ENCODE results near the gene CPNE7. TPM values are rescaled to one million over a fixed set of nuclear protein-coding genes. Genes with fewer than 3 reads are reported as not detected.

Gene CPNE7
- total and polyA plus RNA-seq, 2 of the 4 experiments (the other 2 are of a cell fraction), result 5.4 to 17.4 TPM

DNA sequence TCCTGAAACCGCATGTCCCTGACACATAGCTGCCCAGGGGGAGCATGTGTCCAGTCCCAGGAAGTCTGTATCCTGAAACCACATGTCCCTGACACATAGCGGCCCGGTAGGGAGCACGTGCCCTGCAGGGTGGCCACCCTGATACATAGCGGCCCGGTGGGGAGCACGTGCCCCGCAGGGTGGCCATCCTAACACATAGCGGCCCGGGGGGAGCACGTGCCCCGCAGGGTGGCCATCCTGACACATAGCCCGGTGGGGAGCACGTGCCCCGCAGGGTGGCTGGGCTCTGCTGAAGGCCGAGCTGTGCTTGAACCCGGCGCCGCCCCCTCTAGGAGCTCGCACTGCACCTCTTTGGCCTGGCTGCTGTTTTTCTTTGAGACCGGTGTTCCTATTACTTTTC lies 33.8 kb upstream of the CPNE7 start:
- H4K5ac ChIP-seq (ENCODE audit: low read depth, low read length), result no peak overlapping the region
- no peak overlapping the region for H3K9ac ChIP-seq (ENCODE audit: low read depth, low read length)
- no peak overlapping the region for H3K4me2 ChIP-seq (ENCODE audit: low read depth, low read length)
- no peak overlapping the region for H2AK9ac ChIP-seq (replicated peaks; ENCODE audit: low read depth, low read length, poor library complexity)
- peaks cover 12% of the 10 kb centered on the region for H4K20me1 ChIP-seq (ENCODE audit: insufficient read depth, low read length)
- H3K14ac ChIP-seq (replicated peaks; ENCODE audit: low read depth, low read length), result no peak overlapping the region
- peaks cover 58% of the 10 kb centered on the region for H3K36me3 ChIP-seq (ENCODE audit: control insufficient read depth, insufficient read depth, low read length)
- H2BK20ac ChIP-seq (ENCODE audit: low read depth, low read length), result no peak overlapping the region
- H2BK120ac ChIP-seq (ENCODE audit: low read depth, low read length), result no peak overlapping the region
- H3K4me3 ChIP-seq (ENCODE audit: insufficient read depth, low read depth, low read length), result no peak overlapping the region
- no peaks in the 10 kb centered on the region for H3K9me1 ChIP-seq (ENCODE audit: insufficient read depth, low read length)
- WGBS, 2 experiments (ENCODE audit: extremely low coverage in 2 of 2, insufficient read length in 1 of 2), result 97% methylated on average over 13 of the region's 21 CpGs; no CpG with 5 or more reads in 1 of the 2 experiments
- TF ChIP-seq RAD21 (IDR thresholded peaks at IDR 0.05; ENCODE audit: low read length) (no peak), CEBPB (IDR thresholded peaks at IDR 0.05; ENCODE audit: low read depth, low read length) (no peak), CHD1 (IDR thresholded peaks at IDR 0.05; ENCODE audit: low read depth, low read length) (no peak), RFX5 (IDR thresholded peaks at IDR 0.05; ENCODE audit: low read depth, low read length) (no peak), NFE2L2 (IDR thresholded peaks at IDR 0.05; ENCODE audit: low read depth, low read length) (no peak), BHLHE40 (IDR thresholded peaks at IDR 0.05; ENCODE audit: low read depth, low read length) (no peak), FOS (IDR thresholded peaks at IDR 0.05; ENCODE audit: low read depth, low read length) (no peak), MXI1 (IDR thresholded peaks at IDR 0.05; ENCODE audit: borderline replicate concordance, low read depth, low read length) (no peak), POLR2A (IDR thresholded peaks at IDR 0.05; ENCODE audit: low read depth, low read length) (no peak), SMC3 (IDR thresholded peaks at IDR 0.05; ENCODE audit: low read depth, low read length) (no peak), RCOR1 (IDR thresholded peaks at IDR 0.05; ENCODE audit: insufficient replicate concordance, low read length) (no peak), MAFK (IDR thresholded peaks at IDR 0.05; ENCODE audit: low read depth, low read length) (no peak), MAZ (IDR thresholded peaks at IDR 0.05; ENCODE audit: borderline replicate concordance, low read depth, low read length) (no peak), ELK1 (IDR thresholded peaks at IDR 0.05; ENCODE audit: borderline replicate concordance, low read depth, low read length) (no peak)
- TF ChIP-seq, protein P1, sequence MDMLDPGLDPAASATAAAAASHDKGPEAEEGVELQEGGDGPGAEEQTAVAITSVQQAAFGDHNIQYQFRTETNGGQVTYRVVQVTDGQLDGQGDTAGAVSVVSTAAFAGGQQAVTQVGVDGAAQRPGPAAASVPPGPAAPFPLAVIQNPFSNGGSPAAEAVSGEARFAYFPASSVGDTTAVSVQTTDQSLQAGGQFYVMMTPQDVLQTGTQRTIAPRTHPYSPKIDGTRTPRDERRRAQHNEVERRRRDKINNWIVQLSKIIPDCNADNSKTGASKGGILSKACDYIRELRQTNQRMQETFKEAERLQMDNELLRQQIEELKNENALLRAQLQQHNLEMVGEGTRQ (IDR thresholded peaks at IDR 0.05; ENCODE audit: low read depth, low read length), result no peak
- TF ChIP-seq, protein P2, sequence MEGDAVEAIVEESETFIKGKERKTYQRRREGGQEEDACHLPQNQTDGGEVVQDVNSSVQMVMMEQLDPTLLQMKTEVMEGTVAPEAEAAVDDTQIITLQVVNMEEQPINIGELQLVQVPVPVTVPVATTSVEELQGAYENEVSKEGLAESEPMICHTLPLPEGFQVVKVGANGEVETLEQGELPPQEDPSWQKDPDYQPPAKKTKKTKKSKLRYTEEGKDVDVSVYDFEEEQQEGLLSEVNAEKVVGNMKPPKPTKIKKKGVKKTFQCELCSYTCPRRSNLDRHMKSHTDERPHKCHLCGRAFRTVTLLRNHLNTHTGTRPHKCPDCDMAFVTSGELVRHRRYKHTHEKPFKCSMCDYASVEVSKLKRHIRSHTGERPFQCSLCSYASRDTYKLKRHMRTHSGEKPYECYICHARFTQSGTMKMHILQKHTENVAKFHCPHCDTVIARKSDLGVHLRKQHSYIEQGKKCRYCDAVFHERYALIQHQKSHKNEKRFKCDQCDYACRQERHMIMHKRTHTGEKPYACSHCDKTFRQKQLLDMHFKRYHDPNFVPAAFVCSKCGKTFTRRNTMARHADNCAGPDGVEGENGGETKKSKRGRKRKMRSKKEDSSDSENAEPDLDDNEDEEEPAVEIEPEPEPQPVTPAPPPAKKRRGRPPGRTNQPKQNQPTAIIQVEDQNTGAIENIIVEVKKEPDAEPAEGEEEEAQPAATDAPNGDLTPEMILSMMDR (conservative IDR thresholded peaks at IDR 0.05; ENCODE audit: low read depth, low read length), result no peak
- H3K4me1 ChIP-seq (ENCODE audit: control insufficient read depth, insufficient read depth, low read length), result no peaks in the 10 kb centered on the region
- H2BK15ac ChIP-seq (ENCODE audit: low read depth, low read length), result no peak overlapping the region
- H4K8ac ChIP-seq (ENCODE audit: low read depth in 2 of 2, low read length in 2 of 2), result no peak overlapping the region
- no peak overlapping the region for H3K56ac ChIP-seq (ENCODE audit: extremely low read depth, insufficient read depth, low read length)
- no peak for DNase-seq
- intact Hi-C loops (cut with micrococcal nuclease), result no loop called here
- H4K91ac ChIP-seq (ENCODE audit: insufficient read depth, low read depth, low read length), result no peak overlapping the region
- H3K18ac ChIP-seq (ENCODE audit: low read depth, low read length), result no peak overlapping the region
- POLR2A ChIA-PET (ENCODE audit: unreplicated experiment), result no interaction called here
- no peak overlapping the region for H3K23ac ChIP-seq (ENCODE audit: low read depth, low read length)
- no peak overlapping the region for H3K4ac ChIP-seq (ENCODE audit: low read depth, low read length)
- peaks cover 12 to 62% of the 10 kb centered on the region in 2 experiments; a peak in 3 of 4 replicates for H3K79me1 ChIP-seq (ENCODE audit: low read depth in 1 of 2, low read length in 2 of 2)
- no TSS peak for BruUV-seq (replicated peaks)
- no peaks in the 10 kb centered on the region for H3K9me3 ChIP-seq (ENCODE audit: control insufficient read depth, insufficient read depth, low read length)
- in situ Hi-C loops (cut with MboI; ENCODE audit: low sequenced_read_pairs), result no loop called here
- no peak overlapping the region for H3K27ac ChIP-seq (ENCODE audit: insufficient read depth, low read length)
- H2AFZ ChIP-seq (replicated peaks; ENCODE audit: low read length, poor library complexity), result no peak overlapping the region
- CTCF ChIA-PET, result no interaction called here
- H2AK5ac ChIP-seq (ENCODE audit: low read depth, low read length), result no peak overlapping the region
- dilution Hi-C loops (cut with HindIII; ENCODE audit: low sequenced_read_pairs, unreplicated experiment), result no loop called here
- no peak for ATAC-seq (ENCODE audit: low read depth)
- no peaks in the 10 kb centered on the region for H3K27me3 ChIP-seq (ENCODE audit: control insufficient read depth, insufficient read depth, low read length)
- no peak overlapping the region for H2BK5ac ChIP-seq (ENCODE audit: low read depth, low read length, poor library complexity, severe bottlenecking)
